ENCODE results near the gene PGM1.

DNA sequence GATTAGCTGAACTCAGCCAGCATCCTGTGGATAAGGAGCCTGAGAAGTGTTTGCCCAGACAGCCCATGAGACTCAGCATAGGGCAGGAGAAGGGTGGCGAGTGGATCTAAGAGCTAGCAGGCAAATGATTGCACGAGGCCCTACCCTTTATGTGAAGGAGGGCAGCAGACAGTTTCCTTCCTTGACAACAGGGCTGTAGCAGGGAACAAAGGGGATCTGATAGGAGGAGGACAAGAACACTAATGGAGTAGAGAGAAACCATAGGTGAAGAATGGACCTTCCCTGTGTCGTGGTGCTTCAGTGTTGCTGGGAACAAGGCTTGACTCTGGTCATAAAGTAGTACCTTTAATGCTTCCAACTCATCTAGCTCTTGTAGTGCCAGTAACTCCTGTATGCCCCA is 84.3 kb downstream of the PGM1 start:
- TF ChIP-seq, protein P1, sequence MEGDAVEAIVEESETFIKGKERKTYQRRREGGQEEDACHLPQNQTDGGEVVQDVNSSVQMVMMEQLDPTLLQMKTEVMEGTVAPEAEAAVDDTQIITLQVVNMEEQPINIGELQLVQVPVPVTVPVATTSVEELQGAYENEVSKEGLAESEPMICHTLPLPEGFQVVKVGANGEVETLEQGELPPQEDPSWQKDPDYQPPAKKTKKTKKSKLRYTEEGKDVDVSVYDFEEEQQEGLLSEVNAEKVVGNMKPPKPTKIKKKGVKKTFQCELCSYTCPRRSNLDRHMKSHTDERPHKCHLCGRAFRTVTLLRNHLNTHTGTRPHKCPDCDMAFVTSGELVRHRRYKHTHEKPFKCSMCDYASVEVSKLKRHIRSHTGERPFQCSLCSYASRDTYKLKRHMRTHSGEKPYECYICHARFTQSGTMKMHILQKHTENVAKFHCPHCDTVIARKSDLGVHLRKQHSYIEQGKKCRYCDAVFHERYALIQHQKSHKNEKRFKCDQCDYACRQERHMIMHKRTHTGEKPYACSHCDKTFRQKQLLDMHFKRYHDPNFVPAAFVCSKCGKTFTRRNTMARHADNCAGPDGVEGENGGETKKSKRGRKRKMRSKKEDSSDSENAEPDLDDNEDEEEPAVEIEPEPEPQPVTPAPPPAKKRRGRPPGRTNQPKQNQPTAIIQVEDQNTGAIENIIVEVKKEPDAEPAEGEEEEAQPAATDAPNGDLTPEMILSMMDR (conservative IDR thresholded peaks at IDR 0.05; ENCODE audit: low read length): no peak
- no peak for TF ChIP-seq EZH2phosphoT487 (IDR thresholded peaks at IDR 0.05; ENCODE audit: borderline replicate concordance, low read depth, low read length)
